Measurements from ENCODE around the gene RPA1.

Gene RPA1

GRCh38 chr17:1912146-1912545 is 82.3 kb downstream of the RPA1 start:
- no peak for DNase-seq

DNA sequence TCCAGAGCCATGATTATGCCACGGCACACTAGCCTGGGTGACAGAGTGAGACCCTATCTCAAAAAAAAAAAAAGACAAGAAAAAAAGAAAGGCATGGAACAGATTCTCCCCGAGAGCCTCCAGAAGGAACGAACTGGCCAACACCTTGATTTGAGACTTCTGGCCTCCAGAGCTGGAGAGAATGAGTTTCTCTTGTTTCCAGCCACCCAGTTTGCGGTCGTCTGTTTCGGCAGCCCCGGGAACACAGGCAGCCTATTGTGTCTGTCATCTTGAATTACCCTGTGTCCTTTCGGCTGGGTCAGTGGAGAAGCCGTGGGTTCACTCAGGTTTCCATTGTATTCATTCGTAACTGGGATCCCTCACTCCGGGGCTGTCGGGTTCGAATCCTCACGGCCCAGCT is 83.9 kb downstream of the RPA1 start:
- no peak for DNase-seq

GRCh38 chr17:1914661-1915083 is 84.9 kb downstream of the RPA1 start:
- no peak for DNase-seq

- no peak for DNase-seq
Observed at GRCh38 chr17:1915889-1916288, 86.1 kb downstream of the RPA1 start.

DNA sequence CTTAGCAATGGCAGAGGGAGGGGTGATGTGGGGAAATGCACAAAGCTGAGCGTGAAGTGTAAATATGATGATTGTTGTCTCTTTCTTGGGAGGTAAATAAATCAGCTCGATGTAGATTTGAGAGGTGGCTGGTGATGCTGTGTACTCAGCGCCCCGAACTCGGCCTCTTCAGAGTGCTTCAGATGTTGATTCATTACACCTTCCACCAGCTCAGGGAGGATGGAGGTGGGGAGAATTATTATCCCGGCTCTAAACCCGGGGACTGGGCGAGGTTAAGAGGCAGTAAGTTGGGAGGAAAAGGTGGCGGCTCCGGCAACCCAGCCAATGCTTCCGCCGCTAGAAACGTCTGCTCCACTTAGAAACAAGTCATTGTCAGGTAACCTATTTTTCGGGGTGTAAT is 86.5 kb downstream of the RPA1 start:
- no peak for DNase-seq

- DNase-seq, result no peak
Observed at GRCh38 chr17:1916963-1917715, 87.3 kb downstream of the RPA1 start.

- no peak for DNase-seq
Observed at GRCh38 chr17:1918346-1919162, 88.7 kb downstream of the RPA1 start.

DNA sequence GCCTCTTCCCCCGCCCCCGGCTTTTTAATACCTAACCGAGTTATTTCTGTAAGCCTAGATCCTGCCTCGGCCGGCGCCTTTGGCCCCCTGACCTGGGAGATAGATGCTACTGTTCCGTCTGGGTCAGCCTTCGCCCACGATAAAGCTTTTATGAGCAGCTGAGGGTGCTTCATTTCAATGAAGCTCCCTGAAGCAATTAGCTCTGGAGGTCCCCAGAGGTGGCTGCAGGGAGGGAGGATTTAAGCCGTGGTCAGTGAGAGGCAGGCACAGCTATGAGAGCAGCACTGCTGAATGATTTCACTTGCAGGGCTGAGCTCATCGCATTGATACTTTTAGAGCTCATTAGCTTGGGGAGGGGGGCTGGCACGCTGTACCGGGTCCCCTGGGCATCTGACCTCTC is 89.4 kb downstream of the RPA1 start:
- no peak for DNase-seq

DNA sequence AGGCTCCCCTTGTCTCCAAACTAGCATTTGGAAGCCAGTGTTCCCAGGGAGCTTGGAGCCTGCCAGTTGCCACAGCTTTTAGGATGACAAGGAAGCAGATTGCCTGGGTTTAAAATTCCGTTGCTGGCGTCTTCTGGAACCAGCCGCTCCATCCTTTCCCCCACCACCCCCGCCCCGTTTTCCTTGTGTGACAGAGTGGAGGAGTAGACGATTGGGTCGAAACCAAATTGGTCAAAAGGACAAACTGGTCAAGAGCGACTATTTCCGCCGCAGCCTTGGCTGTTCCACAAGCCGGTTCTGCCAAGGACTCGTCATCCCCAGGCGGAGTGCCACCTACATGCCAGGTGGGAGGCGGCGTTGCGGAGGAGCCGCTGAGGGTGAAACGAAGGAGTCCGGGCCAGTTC is 91.1 kb downstream of the RPA1 start:
- no peak for DNase-seq

GRCh38 chr17:1928976-1929375 is 99.2 kb downstream of the RPA1 start:
- DNase-seq, result no peak

- no peak for DNase-seq
Observed at GRCh38 chr17:1930337-1930645, 100.5 kb downstream of the RPA1 start.

GRCh38 chr17:1931844-1932579 is 102.2 kb downstream of the RPA1 start:
- DNase-seq, result peak; percentile 45

DNA sequence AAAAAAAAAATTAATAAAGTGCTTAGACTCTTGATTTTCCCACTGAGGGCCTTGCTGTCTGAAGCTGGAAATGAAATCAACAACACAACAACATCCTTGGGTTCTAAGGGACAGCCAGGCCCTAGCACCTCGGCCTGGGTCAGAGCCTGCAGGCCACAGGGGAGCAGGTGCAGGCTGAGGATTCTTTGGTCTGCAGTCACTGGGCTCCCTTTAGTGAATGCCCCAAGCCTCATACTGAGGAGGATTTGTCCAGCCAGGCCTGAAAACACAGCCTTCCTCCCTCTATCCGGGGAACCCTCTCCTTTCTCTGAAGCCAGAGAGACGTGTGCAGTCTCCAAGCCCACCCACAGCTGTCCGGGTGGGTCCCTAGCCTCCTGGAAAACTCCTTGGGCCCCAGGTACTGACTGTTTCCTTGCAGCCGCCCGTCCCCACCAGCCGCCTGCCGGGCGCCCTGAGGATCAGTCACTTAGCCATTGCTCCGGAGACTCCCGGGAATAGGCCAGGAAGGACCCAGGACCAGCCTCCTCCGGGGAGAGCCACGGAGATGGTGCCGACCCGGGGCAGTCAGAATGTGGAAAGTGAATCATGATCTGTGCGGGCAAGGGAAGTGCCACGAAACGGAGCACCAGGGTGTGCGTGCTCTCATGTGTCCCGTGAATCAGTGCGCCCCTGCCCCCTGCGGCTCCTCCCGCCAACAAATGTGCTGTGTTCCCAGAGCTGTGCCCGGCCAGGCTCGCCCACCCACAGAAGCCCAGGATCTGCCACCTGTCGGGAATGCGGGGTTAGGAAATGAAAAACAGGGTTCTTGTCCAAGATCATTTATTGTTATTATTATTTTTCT is 104.3 kb downstream of the RPA1 start:
- no peak for DNase-seq

DNA sequence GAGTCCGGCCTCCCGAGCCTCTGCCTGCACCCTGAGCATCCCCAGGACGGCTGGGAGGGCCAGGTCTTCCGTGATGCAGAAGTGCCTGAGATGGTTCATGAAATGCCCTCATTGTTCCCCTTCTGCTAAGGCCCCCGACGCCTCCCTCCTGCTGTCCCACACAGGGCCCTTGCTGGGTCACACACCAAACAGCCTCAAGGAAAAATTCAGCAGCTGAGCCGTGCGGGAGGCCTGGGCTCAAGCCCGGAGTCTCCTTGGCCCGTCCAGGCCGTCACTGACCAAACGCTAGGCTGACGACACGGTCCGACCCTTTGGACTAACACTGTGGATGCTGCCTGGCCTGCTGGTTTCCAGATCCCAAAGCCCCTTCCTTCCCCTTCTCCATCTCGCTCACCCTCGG is 105.1 kb downstream of the RPA1 start:
- no peak for DNase-seq

DNA sequence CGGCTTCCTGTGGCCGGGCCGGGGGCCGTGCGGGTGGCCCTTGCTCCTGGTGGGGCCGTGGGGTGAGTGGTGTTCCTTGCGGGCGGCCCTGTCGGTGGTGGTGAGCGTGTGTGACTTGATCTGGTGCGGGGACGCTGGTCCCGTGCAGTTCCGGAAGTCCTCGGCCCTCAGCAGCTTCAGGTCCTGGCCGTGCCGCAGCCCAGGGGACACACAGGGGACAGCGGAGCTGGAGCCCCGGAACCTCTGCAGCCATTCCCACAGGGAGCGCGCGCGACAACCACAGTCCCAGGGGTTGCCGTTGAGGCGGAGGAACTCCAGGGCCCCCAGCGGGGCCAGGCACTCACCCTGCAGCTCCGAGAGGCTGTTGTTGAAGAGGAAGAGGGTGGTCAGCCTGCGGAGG is 107.0 kb downstream of the RPA1 start:
- no peak for DNase-seq

- DNase-seq, result no peak
Observed at GRCh38 chr17:1937461-1937860, 107.7 kb downstream of the RPA1 start.

- DNase-seq, result no peak
Observed at GRCh38 chr17:1939981-1940809, 110.4 kb downstream of the RPA1 start.

DNA sequence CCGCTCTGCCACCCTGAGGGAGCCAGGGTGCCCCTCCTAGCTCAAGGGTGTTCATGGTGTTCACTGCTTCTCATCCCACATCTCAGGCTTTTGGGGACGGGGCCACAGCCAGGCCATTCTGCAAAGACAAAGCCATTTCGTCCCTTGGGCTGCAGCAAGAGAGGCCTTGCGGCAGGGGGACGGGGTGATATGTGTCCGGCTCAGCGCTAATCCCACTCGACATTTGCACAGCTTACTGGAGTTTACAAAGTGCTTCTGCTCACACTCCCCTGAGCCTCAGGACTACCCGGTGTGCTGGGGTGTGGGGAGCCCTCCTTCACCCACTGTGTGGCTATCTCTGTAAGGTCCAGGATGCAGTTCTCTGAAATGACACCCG is 111.0 kb downstream of the RPA1 start:
- DNase-seq, result no peak

GRCh38 chr17:1941272-1942065 is 111.7 kb downstream of the RPA1 start:
- DNase-seq, result no peak

DNA sequence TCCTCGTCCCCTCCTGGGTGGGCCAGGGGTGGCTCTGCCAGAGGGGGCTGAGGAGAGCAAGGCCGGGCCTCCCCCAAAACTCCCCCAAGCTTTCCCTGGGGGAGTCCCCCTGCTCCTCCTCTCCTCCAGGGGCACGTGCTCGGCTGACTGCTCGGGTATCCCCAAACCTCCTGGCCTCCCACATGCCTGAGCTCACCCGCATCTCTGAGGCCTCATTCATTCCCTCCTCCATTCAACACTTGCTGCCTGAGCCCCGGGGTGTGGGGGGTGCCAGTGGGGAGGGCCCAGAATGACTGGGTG is 112.2 kb downstream of the RPA1 start:
- DNase-seq, result no peak

DNA sequence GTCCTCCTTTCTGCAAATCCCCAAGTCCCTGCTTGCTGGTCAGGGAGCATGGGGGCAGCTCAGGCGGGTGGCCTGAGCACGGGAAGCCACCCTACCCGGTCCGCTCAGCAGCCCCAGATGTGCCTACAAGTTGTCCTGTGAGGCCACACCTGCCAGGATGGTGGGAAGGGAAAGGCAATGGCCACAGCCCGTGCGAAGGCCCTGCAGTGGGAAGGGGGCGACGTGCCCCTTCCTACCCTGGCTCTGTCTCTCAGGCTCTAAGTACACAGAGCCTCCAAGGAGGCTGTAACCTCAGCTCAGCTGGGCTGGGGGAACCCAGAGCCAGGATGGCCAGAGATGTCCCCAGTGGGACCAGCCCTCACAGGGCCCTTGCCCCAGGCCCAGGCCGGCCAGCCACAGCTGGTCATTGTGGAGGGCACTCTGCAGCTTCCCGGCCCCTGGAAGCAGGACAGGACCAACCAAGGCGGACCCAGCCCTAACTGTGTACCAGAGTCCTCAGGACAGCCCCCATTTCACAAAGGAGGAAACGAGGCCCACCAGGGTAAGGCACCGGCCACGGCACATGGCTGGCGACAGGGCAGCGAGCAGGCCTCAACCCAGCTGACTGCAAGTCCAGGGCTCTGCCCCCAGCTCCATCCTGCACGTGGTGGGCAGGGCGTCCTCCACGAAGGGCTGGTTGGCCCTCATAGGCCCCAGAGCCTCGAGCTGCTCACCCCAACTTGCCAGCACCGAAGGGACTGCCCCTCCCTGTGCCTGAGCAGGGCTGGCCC is 113.0 kb downstream of the RPA1 start:
- no peak for DNase-seq
